ENCODE results near the gene SYNRG.

DNA sequence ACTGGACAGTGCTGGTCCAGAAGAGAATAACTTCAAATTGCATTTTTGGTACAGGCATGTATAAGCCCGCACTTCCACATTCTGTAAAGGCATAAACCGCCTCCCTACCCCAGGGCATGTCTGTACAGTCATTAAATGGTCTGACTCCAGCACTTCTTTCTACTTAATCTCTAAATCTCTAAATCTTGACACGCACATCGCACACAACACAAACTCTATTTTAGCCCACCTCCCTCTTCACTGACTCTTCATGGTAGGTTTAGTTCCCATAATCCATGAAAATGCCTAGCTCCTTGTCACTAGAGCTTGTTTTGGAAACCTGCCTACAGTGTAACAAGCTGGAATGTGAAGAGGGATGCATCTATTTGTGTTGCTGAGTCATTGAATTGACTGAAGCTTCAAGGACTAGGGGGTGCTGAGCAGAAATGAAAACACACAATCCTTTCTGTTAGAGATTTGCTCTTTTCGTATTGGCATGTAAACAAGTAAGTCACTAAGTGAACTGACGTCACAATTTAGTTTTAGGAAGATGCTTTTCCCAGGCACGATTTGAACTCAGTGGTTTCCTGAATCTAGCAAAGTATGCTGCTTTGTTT lies 121.1 kb downstream of the SYNRG start:
- TF ChIP-seq NFRKB (IDR thresholded peaks at IDR 0.05) (no peak), ARNT (IDR thresholded peaks at IDR 0.05) (no peak)

All from HEK293T (cell line).